SK-N-SH (cell line): ENCODE results near the gene NFE2L3.
"Not testable (repeated sequence)": the region's sequence is repeated elsewhere in the genome, so short reads cannot be mapped to it uniquely, and the experiment has no call there.

Experiments
- RAD21 ChIP-seq: IDR thresholded peaks from 2 replicates; pipeline ENCODE4 v1.6.1; 2012; ENCODE audit warnings: mild to moderate bottlenecking, low read length
- TEAD4 ChIP-seq: IDR thresholded peaks from 2 replicates; pipeline ENCODE4 v1.4.0; 2012; ENCODE audit warnings: mild to moderate bottlenecking, borderline replicate concordance; ENCODE audit not compliant: insufficient read depth
- TF ChIP-seq, protein P1 (sequence below): IDR thresholded peaks from 2 replicates; pipeline ENCODE4 v1.4.0; 2012; ENCODE audit warnings: low read depth
- TF ChIP-seq, protein P2 (sequence below): fragments of 200-600 bp; sonication (generic); IDR thresholded peaks from 2 replicates; pipeline ENCODE4 v1.6.1; 2017; ENCODE audit warnings: antibody characterized with exemption, mild to moderate bottlenecking, moderate library complexity

DNA sequence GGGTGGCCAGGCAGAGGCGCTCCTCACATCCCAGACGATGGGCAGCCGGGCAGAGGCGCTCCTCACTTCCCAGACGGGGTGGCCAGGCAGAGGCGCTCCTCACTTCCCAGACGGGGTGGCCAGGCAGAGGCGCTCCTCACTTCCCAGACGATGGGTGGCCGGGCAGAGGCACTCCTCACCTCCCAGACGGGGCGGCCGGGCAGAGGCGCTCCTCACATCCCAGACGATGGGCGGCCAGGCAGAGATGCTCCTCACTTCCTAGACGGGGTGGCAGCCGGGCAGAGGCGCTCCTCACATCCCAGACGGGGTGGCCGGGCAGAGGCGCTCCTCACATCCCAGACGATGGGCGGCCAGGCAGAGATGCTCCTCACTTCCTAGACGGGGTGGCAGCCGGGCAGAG lies 24.7 kb downstream of the NFE2L3 start:
- not testable (repeated sequence) for TF ChIP-seq RAD21, TEAD4
- TF ChIP-seq, protein P1, sequence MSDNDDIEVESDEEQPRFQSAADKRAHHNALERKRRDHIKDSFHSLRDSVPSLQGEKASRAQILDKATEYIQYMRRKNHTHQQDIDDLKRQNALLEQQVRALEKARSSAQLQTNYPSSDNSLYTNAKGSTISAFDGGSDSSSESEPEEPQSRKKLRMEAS, result not testable (repeated sequence)
- TF ChIP-seq, protein P2, sequence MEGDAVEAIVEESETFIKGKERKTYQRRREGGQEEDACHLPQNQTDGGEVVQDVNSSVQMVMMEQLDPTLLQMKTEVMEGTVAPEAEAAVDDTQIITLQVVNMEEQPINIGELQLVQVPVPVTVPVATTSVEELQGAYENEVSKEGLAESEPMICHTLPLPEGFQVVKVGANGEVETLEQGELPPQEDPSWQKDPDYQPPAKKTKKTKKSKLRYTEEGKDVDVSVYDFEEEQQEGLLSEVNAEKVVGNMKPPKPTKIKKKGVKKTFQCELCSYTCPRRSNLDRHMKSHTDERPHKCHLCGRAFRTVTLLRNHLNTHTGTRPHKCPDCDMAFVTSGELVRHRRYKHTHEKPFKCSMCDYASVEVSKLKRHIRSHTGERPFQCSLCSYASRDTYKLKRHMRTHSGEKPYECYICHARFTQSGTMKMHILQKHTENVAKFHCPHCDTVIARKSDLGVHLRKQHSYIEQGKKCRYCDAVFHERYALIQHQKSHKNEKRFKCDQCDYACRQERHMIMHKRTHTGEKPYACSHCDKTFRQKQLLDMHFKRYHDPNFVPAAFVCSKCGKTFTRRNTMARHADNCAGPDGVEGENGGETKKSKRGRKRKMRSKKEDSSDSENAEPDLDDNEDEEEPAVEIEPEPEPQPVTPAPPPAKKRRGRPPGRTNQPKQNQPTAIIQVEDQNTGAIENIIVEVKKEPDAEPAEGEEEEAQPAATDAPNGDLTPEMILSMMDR, result not testable (repeated sequence)
